Vagina (tissue), 2 donors: ENCODE data around the gene TRANK1.

Experiments
- CTCF ChIP-seq, 3 experiments: fragments of 450-650 bp in 2 of 3; fragments of 200-600 bp in 1 of 3; sonication (generic) in 1 of 3; IDR thresholded peaks; one replicate each; pipeline ENCODE4 v1.5.1; 2017 to 2019; ENCODE audit warnings: antibody characterized with exemption in 3 of 3, mild to moderate bottlenecking in 2 of 3, moderate library complexity in 2 of 3
- POLR2A ChIP-seq, 2 donors: fragments of 450-650 bp; IDR thresholded peaks; one replicate each; pipeline ENCODE4 v1.6.1; 2017; ENCODE audit warnings: antibody characterized with exemption in 2 of 2, mild to moderate bottlenecking in 2 of 2, moderate library complexity in 2 of 2
- POLR2AphosphoS5 ChIP-seq, 2 donors: sonication (generic); formaldehyde crosslinking; IDR thresholded peaks; one replicate each; pipeline ENCODE4 v1.9.0; 2017; ENCODE audit warnings: antibody characterized with exemption in 2 of 2, mild to moderate bottlenecking in 2 of 2, low read depth in 1 of 2; ENCODE audit not compliant: insufficient read depth in 1 of 2

DNA sequence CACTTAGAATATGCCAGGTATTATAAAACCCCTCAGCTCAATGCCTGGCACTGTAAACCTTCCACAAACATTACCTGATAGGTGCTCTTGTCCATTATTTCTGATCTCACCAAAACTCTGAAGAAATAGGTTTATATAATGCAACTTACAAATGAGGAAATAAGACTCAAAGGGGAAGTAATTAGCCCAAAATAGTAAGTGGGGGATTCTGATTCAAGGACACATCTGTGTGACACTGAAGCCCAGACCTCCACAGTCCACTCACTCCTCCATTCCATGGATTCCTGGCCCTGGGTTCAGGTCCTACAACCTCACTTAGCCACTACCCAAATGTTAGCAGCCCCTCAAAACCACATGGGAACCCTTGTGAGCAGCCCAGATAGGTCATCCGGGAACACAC is 49.9 kb downstream of the TRANK1 start:
- no peak for TF ChIP-seq POLR2AphosphoS5 (IDR thresholded peaks at IDR 0.05; ENCODE audit: insufficient read depth in 1 of 2, low read depth in 1 of 2)
- TF ChIP-seq CTCF (IDR thresholded peaks at IDR 0.05) = no peak
- no peak for TF ChIP-seq POLR2A (IDR thresholded peaks at IDR 0.05)
